Muscle layer of duodenum (tissue), 2 donors: ENCODE data around the gene SLC35A2.
"Not testable (repeated sequence)": the region's sequence is repeated elsewhere in the genome, so short reads cannot be mapped to it uniquely, and the experiment has no call there.

ENCODE experiments used
- H3K27ac ChIP-seq: one replicate; pipeline ENCODE4 v1.7.0; 2013; ENCODE audit warnings: mild to moderate bottlenecking, low read length
- H3K27me3 ChIP-seq: one replicate; pipeline ENCODE4 v1.7.0; 2013; ENCODE audit warnings: low read depth, mild to moderate bottlenecking, control low read depth, low read length
- H3K36me3 ChIP-seq, 2 donors: one replicate each; pipeline ENCODE4 v1.7.0; 2013; ENCODE audit warnings: low read length in 2 of 2, control low read depth in 1 of 2, mild to moderate bottlenecking in 1 of 2; ENCODE audit not compliant: insufficient read depth in 2 of 2, control insufficient read depth in 1 of 2
- H3K4me1 ChIP-seq, 2 donors: one replicate each; pipeline ENCODE4 v1.7.0; 2013; ENCODE audit warnings: low read length in 2 of 2, mild to moderate bottlenecking in 2 of 2, control low read depth in 1 of 2, moderate library complexity in 1 of 2; ENCODE audit not compliant: insufficient read depth in 2 of 2, control insufficient read depth in 1 of 2
- H3K4me3 ChIP-seq, 2 donors: one replicate each; pipeline ENCODE4 v1.7.0; 2013; ENCODE audit warnings: low read length in 2 of 2, low read depth in 1 of 2, mild to moderate bottlenecking in 1 of 2
- H3K9me3 ChIP-seq, 2 donors: one replicate each; pipeline ENCODE4 v1.7.0; 2013; ENCODE audit warnings: low read length in 2 of 2, control low read depth in 1 of 2, mild to moderate bottlenecking in 1 of 2; ENCODE audit not compliant: control insufficient read depth in 1 of 2
- donor health status: healthy.

SLC35A2 gene

DNA sequence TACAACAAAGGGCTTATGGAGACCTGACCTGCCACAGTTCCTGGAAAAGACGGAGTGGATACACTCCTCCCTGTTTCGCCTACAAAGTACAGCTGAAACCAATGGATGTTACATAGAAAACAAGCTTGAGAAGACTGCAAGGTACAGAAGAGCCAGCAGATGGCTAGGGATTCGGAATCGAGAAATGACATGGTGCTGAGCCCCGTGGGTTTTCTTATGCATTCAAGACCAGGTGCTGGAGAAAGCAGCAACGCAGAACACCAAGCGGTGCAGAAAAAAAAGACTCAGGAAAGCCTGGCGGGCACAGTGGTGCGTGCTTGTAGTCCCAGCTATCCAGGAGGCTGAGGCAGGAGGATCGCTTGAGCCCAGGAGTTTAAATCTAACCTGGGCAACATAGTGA lies 27.7 kb downstream of the SLC35A2 start:
- Histone ChIP-seq H3K27me3 (no peaks in the 10 kb centered on the region), H3K4me1 (no peaks in the 10 kb centered on the region), H3K9me3 (no peaks in the 10 kb centered on the region), H3K27ac (no peak overlapping the region), H3K4me3 (no peak overlapping the region), H3K36me3 (no peaks in the 10 kb centered on the region)

DNA sequence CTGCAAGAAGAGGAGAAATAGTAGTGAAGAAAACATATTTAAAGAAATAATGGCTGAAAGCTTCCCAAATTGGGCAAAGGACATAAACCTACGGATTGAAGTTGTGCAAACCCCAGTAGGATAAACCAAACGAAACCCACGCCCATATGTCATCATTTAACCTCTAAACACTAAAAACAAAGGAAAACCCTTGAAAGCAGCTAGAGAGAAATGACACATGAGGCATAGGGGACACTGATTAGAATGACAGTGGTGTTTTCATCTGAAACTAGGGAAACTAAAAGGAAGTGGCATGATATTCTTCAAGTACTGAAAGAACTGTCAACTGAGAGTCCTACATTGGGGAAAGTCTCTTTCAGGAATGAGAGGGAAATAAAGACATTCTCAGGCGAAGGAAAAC lies 34.5 kb downstream of the SLC35A2 start:
- H3K4me1 ChIP-seq, H3K36me3 ChIP-seq, H3K27ac ChIP-seq, H3K9me3 ChIP-seq, H3K4me3 ChIP-seq, H3K27me3 ChIP-seq: not testable (repeated sequence)

DNA sequence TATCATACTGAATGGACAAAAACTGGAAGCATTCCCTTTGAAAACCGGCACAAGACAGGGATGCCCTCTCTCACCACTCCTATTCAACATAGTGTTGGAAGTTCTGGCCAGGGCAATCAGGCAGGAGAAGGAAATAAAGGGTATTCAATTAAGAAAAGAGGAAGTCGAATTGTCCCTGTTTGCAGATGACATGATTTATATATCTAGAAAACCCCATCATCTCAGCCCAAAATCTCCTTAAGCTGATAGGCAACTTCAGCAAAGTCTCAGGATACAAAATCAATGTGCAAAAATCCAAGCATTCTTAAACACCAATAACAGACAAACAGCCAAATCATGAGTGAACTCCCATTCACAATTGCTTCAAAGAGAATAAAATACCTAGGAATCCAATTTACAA lies 39.4 kb downstream of the SLC35A2 start:
- not testable (repeated sequence) for H3K9me3 ChIP-seq, H3K27me3 ChIP-seq, H3K36me3 ChIP-seq, H3K27ac ChIP-seq, H3K4me3 ChIP-seq, H3K4me1 ChIP-seq

DNA sequence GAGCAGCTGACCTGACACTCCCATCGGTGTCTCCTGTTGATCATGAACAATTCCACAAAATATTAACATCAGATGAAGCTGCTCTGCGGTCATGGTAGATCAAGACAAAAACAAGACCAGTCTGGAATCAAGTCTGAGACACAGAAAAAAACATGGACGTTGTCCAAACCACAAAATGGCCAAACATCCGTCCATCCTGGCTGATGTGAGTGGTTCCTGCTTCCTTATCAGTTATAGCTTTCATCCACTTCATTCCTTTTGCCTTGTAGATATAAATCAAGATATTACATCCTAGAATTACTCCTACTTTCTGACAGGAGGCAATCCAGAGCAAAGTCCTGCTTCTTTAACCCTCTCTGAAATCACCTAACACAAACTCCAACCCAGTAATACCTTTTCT lies 47.2 kb downstream of the SLC35A2 start:
- no peaks in the 10 kb centered on the region for H3K27me3 ChIP-seq
- no peaks in the 10 kb centered on the region for H3K4me1 ChIP-seq
- no peak overlapping the region for H3K4me3 ChIP-seq
- H3K36me3 ChIP-seq: no peaks in the 10 kb centered on the region
- H3K9me3 ChIP-seq: no peaks in the 10 kb centered on the region
- no peak overlapping the region for H3K27ac ChIP-seq

DNA sequence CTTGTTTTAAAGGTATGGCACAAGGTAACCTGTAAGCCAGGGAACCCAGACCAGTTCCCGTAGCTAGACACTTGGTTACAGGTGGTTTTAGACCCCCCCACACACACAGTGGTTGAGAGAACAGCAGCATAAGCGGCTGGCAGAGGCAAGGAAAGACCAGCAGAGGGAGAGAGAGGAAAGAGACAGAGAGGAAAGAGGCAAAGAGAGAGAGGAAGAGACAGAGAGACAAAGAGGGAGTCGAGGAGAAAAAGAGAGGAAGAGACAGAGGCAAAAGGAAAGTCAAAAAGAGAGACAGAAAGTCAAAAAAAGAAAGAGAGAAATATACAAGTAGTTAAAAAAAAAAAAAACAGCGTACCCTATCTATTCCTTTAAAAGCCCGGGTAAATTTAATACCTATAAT lies 56.5 kb downstream of the SLC35A2 start:
- Histone ChIP-seq H3K9me3 (no peaks in the 10 kb centered on the region), H3K4me3 (no peak overlapping the region), H3K4me1 (no peaks in the 10 kb centered on the region), H3K27ac (no peak overlapping the region), H3K36me3 (no peaks in the 10 kb centered on the region), H3K27me3 (no peaks in the 10 kb centered on the region)

DNA sequence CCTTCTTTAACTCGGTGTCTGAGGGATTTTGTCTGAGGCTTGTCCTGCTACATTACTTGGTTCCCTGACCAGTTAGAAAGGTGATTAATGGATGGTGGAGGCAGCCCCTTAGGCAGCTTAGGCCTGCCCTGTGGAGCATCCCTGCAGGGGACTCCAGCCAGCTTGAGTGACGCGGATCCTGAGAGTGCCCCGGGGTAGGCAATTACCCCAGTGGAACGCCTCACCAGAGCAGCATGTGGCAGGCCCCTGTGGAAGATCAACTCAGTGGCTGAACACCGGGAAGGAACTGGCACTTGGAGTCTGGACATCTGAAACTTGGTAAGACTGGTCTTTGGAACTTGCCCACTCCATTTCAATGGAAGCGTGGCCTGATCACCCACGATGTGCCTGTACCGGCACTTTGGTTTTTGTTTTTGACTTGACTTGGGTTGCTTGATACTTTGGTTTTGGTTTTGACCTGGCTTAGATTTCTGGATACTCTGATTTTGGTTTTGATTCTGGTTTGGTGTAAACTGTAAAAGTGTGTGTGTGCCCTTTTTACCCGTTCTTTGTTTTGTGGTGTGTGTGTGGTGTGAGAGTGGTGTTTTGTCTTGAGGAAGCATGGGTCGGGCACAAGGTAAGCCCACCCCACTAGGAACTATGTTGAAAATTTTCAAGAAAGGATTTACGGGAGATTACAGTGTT lies 57.2 kb downstream of the SLC35A2 start:
- H3K4me3 ChIP-seq, H3K9me3 ChIP-seq, H3K36me3 ChIP-seq, H3K27me3 ChIP-seq, H3K27ac ChIP-seq, H3K4me1 ChIP-seq: not testable (repeated sequence)

DNA sequence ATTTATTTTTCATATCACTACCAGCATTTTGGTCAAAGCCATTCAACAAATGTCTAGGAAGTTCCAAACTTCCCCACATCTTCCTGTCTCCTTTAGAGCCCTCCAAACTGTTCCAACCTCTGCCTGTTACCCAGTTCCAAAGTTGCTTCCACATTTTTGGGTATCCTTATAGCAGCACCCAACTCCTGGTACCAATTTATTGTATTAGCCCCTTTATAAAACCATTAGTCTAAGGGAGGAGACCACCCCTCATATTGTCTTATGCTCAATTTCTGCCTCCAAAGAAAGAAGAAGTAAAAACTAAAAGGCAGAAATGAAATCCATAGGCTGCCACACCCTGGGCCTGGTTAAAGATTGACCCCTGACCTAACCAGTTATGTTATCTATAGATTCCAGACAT lies 58.0 kb downstream of the SLC35A2 start:
- not testable (repeated sequence) for H3K9me3 ChIP-seq, H3K4me1 ChIP-seq, H3K27ac ChIP-seq, H3K27me3 ChIP-seq, H3K4me3 ChIP-seq, H3K36me3 ChIP-seq
